RWPE1 (cell line): Measurements from ENCODE around the gene MEIS2.

ENCODE experiments used
- CTCF ChIA-PET: fragments of 350-600 bp; sonication (Branson Sonifier 250); formaldehyde crosslinking; extraction: SDS; loops from one replicate; lab custom pipeline; 2021; lab: Yijun Ruan, JAX
- POLR2A ChIA-PET: fragments of 400-600 bp; formaldehyde crosslinking; extraction: SDS; loops from one replicate; lab custom pipeline; 2020; ENCODE audit warnings: antibody characterized with exemption; ENCODE audit not compliant: low non-redundant PET; lab: Yijun Ruan, JAX
- DNase-seq: peaks from one replicate; pipeline ENCODE4 v3.0.0; 2012; ENCODE audit warnings: low spot score
- H3K27ac ChIP-seq: fragments of 450-650 bp; 2 replicates; pipeline ENCODE4 v1.5.1; 2017
- TF ChIP-seq, protein P1 (sequence below): fragments of 450-650 bp; conservative IDR thresholded peaks from 2 replicates; pipeline ENCODE4 v1.5.1; 2017; ENCODE audit warnings: low read depth, mild to moderate bottlenecking

The MEIS2 gene

DNA sequence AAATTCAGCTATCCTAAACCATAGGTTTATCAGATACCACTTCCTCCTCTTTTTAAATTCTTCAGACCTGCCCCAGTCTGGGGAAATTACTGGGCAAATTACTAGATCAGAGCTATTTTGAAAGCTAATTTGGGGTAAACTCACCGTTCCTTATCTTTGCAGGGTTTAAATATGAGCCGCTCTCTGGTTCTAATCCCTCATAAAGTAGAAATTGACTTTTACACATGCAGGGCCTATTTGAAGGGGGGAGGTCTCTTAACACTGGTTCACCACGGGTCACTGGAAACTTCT lies 11.0 kb upstream of the MEIS2 start:
- POLR2A ChIA-PET, result no interaction called here
- TF ChIP-seq, protein P1, sequence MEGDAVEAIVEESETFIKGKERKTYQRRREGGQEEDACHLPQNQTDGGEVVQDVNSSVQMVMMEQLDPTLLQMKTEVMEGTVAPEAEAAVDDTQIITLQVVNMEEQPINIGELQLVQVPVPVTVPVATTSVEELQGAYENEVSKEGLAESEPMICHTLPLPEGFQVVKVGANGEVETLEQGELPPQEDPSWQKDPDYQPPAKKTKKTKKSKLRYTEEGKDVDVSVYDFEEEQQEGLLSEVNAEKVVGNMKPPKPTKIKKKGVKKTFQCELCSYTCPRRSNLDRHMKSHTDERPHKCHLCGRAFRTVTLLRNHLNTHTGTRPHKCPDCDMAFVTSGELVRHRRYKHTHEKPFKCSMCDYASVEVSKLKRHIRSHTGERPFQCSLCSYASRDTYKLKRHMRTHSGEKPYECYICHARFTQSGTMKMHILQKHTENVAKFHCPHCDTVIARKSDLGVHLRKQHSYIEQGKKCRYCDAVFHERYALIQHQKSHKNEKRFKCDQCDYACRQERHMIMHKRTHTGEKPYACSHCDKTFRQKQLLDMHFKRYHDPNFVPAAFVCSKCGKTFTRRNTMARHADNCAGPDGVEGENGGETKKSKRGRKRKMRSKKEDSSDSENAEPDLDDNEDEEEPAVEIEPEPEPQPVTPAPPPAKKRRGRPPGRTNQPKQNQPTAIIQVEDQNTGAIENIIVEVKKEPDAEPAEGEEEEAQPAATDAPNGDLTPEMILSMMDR, result no peak
- CTCF ChIA-PET, result no interaction called here
- no peak for DNase-seq
- H3K27ac ChIP-seq, result no peak overlapping the region

DNA sequence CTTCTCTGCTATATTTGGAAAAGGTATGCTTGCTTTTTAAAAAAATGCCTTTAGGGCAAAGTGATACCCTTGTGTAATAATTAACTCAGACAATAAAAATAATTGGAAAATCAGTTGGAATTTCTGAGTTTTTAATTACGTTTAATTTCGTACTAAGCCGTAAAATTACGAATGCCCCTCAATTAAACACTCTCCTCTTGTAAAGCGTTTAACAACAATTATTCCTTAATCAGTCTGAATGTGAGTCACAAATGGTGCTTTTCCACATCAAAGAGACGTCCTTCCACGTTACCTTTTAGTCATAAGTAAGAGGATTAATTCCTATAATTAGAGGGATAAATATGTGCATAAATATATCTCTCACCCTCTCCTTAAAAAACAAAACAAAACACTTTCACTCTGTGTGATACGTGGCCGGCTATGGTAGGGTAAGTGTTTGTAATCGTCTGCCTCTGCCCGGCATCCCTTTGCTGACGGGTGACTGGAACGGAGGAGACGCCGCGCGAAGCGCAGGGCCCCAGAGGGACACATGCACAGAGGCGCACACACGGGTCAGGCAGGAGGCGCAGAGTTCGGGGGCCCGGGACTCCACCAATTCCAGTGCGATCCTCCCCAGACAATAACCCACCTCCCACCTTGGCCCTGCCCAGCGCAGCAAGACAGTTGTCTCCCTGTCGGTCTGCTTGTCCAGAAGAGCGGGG lies 9.7 kb upstream of the MEIS2 start:
- POLR2A ChIA-PET, result no interaction called here
- no peak for DNase-seq
- H3K27ac ChIP-seq, result no peak overlapping the region
- CTCF ChIA-PET, result interaction anchor here (1.3 to 2.0 kb wide), 2 partner anchors 24 to 226 kb away, joined by 4 to 5 read pairs; no protein-coding TSS in a partner anchor
- TF ChIP-seq, protein P1, result no peak

DNA sequence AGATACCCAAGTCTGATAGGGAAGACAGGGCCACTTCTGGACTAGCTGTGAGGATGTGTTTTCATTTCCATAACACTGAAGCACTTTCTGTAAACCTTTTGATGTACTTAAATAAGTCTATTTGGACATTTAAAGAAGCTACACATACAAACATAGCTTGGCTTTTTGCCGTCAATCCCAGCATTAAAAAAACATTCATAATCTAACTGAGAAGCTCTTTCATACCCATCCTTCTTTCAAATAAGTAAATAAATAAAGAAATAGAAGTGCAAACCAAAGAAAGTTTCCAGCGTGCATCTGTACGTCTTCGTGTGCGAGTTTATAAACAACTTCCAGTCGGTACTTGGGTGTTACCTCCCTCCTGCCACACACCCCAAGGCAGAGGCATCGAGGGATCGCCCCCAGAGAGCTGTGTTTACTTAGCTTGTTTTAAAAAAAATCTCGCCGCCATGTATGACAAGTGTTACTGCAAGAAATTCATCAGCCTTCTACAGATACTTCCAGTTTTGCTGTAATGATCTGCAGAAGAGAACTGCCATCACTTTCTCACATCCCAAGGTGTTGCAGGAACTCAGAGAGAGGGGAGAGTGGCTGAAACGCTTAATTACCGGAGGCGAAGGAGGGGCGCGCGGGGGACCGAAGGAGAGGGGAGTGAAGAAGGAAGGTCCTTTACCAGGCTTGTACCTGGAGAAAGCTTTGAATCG lies 9.0 kb upstream of the MEIS2 start:
- TF ChIP-seq, protein P1, result no peak
- CTCF ChIA-PET, result interaction anchor here (1.3 to 2.0 kb wide), 2 partner anchors 25 to 225 kb away, joined by 4 to 5 read pairs; no protein-coding TSS in a partner anchor
- no peak overlapping the region for H3K27ac ChIP-seq
- no peak for DNase-seq
- POLR2A ChIA-PET, result no interaction called here

DNA sequence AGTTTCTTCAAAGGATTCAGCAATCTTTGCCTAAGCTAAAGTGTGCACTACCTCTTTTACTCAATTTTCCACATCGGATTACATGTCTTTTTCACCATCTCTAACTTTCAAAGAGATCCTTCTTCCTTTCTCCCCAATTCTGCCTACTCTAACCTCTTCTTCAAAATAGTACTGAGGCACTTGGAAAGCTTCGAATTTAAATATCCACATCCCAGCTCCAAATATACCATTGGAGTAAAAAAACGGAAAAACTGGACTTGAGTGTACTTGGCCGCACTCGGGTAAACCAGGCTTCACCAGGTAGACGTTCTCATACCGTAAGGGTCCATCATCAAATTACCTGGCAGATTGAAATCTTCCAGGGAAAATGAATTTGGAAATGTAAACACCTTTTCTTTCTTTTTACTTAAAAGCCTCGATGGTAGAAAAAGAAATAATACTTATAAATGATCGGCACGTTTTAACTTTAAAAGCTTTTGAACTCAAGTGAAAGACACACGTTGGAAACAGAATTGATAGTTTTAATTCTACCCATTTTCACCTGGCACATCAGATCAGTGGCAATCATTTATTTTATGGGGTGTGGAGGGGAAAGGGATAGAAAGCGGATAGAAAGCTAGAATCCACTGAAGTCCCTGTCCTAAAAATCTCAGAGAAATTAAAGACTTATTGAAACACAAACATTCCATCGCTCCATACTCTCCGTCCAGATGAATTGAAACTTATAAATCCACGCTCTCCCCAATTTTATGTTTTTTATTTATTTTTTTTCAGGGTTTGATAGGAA lies 8.2 kb upstream of the MEIS2 start:
- ChIA-PET POLR2A (no interaction called here), CTCF (interaction anchor here (1.3 to 2.0 kb wide), 2 partner anchors 26 to 225 kb away, joined by 4 to 5 read pairs; no protein-coding TSS in a partner anchor)
- TF ChIP-seq, protein P1, result no peak
- DNase-seq, result no peak
- no peak overlapping the region for H3K27ac ChIP-seq

DNA sequence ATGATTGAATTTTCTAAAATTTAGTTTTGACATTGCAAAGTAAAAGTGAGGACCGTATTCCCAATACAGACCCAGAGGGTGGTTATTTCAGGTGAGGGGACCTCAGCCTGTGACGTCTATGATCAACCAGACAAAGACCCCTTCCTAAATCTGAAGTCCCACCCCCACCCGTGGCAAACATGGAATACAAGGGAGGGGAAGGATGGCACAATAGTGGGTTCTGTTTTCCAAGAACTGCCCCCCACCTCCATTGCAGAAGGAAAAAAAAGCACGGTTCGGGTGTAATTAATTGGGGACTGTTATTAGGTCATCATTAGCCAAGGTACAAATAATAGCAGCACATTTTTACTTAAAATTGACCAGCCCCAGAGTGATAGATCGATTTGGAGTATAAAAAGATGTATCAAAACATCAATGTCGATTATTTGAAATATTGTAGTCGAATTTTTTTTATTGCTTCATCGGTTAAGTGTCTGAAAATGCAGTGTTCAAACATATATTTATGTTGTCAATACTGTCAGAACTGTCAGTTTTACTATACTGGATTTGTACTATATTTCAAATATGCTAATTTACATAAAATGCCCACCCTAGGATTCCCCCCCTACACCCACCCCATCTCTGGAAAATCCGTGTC lies 7.5 kb upstream of the MEIS2 start:
- POLR2A ChIA-PET, result no interaction called here
- DNase-seq, result no peak
- CTCF ChIA-PET, result interaction anchor here (2.0 kb wide), 1 partner anchor 26 kb away, joined by 4 read pairs; no protein-coding TSS in a partner anchor

More for the DNA sequence above, 7.5 kb upstream of the MEIS2 start:
- TF ChIP-seq, protein P1, result no peak
- no peak overlapping the region for H3K27ac ChIP-seq
